GM12864 (cell line): ENCODE results near the gene SSH3.

Experiments
- DNase-seq: peaks from one replicate; pipeline ENCODE4 v3.0.0-alpha.2; 2011; ENCODE audit warnings: low read depth
- H3K4me3 ChIP-seq: 2 replicates; pipeline ENCODE4 v1.5.1; 2011; ENCODE audit warnings: mild to moderate bottlenecking, low read depth, low read length, control low read depth
- TF ChIP-seq, protein P1 (sequence below): IDR thresholded peaks from 2 replicates; pipeline ENCODE4 v1.5.1; 2011; ENCODE audit warnings: low read depth, mild to moderate bottlenecking, moderate library complexity, low read length, control low read depth, inconsistent platforms; ENCODE audit errors: missing control alignments

The SSH3 gene

DNA sequence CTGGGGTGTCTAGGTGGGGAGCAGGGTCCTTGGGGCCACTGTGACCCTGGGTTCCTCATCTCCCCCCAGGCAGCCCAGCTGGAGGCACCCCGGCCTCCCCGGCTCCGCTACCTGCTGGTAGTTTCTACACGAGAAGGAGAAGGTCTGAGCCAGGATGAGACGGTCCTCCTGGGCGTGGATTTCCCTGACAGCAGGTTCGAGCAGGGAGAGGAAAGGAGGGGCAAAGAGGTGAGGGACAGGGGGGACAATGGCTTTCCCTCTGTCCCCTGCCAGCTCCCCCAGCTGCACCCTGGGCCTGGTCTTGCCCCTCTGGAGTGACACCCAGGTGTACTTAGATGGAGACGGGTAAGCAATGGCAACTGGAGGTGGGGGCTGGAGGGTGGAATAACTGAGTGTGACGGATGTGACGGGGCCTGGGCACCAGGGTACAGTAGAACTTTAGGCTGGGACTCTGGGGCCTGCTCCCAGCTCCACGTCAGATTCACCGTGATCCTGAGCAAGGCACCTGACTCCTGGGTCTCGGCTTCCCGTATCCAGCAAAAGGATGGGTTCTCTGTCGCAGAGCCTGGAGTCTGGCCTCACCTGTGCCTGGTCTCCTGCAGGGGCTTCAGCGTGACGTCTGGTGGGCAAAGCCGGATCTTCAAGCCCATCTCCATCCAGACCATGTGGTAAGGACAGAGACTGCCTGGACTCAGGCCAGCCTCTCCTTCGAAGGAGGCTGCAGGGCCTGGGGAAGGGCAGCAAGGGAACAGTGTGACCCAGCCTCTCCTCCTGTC is 3.6 kb downstream of the SSH3 start:
- TF ChIP-seq, protein P1, sequence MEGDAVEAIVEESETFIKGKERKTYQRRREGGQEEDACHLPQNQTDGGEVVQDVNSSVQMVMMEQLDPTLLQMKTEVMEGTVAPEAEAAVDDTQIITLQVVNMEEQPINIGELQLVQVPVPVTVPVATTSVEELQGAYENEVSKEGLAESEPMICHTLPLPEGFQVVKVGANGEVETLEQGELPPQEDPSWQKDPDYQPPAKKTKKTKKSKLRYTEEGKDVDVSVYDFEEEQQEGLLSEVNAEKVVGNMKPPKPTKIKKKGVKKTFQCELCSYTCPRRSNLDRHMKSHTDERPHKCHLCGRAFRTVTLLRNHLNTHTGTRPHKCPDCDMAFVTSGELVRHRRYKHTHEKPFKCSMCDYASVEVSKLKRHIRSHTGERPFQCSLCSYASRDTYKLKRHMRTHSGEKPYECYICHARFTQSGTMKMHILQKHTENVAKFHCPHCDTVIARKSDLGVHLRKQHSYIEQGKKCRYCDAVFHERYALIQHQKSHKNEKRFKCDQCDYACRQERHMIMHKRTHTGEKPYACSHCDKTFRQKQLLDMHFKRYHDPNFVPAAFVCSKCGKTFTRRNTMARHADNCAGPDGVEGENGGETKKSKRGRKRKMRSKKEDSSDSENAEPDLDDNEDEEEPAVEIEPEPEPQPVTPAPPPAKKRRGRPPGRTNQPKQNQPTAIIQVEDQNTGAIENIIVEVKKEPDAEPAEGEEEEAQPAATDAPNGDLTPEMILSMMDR: no peak
- no peak overlapping the region for H3K4me3 ChIP-seq
- no peak for DNase-seq

DNA sequence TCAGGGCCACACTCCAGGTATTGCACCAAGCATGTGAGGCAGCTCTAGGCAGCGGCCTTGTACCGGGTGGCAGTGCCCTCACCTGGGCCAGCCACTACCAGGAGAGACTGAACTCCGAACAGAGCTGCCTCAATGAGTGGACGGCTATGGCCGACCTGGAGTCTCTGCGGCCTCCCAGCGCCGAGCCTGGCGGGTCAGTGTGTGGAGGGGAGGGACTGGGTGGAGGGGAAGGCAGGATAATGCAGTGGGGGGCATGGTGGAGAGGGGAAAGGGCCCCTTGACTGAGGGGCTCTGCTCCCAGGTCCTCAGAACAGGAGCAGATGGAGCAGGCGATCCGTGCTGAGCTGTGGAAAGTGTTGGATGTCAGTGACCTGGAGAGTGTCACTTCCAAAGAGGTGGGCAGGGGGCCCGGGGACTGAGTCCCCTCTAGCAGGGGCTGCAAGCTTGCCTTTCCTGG is 4.2 kb downstream of the SSH3 start:
- no peak overlapping the region for H3K4me3 ChIP-seq
- no peak for DNase-seq
- TF ChIP-seq, protein P1: no peak

DNA sequence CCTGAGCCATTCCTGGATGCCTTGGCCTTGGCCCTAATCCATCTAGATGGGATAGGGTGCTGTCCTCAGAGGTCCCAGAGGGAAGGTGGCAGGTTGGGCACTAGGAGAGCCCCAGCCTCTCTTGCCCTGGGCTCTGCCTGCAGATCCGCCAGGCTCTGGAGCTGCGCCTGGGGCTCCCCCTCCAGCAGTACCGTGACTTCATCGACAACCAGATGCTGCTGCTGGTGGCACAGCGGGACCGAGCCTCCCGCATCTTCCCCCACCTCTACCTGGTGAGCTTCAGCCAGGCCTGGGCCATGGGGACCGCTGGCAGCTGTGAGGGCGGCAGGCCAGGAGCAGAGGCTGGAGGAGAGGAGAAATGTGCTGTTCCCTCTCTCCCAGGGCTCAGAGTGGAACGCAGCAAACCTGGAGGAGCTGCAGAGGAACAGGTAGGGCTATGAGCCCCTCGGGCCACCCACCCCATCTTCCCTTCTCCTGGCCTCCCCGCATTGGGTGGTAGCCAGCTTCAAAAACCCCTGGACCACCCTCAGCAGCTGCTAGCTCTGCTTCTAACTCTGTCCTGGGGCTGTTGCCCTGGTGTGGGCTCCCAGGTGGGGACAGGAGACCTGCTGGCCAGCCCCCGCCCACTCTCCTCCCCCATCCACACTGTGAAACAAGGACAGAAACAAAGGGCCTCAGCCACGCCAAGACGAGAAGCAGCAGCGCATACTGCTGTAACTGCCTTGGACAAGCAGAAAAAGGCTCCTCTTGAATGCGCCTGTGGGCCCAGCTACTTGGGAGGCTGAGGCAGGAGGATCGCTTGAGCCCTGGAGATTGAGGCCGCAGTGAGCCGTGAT is 4.9 kb downstream of the SSH3 start:
- TF ChIP-seq, protein P1: no peak
- no peak for DNase-seq
- H3K4me3 ChIP-seq: no peak overlapping the region

DNA sequence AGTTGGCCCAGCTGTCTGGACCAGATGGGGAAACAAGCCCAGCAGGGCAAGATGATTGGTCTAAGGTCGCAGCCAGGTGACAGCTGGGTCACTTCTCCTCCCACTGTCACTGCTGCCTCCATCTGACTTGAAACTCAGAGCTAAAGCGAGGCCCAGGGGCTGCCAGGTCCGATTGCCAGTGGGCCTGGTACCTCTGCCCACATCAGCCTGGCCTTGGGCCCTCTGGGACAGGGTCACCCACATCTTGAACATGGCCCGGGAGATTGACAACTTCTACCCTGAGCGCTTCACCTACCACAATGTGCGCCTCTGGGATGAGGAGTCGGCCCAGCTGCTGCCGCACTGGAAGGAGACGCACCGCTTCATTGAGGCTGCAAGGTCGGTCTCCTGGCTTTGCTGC is 5.8 kb downstream of the SSH3 start:
- no peak for DNase-seq
- TF ChIP-seq, protein P1: no peak
- no peak overlapping the region for H3K4me3 ChIP-seq

DNA sequence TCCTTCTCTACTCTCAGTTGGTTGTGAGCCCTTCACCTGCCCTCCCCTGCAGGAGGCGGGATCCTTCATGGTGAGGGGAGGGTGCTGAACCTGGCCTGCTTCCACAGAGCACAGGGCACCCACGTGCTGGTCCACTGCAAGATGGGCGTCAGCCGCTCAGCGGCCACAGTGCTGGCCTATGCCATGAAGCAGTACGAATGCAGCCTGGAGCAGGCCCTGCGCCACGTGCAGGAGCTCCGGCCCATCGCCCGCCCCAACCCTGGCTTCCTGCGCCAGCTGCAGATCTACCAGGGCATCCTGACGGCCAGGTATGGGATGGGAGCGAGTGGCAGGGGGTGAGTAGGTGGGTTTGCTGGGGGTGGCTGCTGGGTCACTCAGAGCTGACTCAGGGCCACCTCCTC is 6.3 kb downstream of the SSH3 start:
- H3K4me3 ChIP-seq: no peak overlapping the region
- DNase-seq: no peak
- TF ChIP-seq, protein P1: no peak

DNA sequence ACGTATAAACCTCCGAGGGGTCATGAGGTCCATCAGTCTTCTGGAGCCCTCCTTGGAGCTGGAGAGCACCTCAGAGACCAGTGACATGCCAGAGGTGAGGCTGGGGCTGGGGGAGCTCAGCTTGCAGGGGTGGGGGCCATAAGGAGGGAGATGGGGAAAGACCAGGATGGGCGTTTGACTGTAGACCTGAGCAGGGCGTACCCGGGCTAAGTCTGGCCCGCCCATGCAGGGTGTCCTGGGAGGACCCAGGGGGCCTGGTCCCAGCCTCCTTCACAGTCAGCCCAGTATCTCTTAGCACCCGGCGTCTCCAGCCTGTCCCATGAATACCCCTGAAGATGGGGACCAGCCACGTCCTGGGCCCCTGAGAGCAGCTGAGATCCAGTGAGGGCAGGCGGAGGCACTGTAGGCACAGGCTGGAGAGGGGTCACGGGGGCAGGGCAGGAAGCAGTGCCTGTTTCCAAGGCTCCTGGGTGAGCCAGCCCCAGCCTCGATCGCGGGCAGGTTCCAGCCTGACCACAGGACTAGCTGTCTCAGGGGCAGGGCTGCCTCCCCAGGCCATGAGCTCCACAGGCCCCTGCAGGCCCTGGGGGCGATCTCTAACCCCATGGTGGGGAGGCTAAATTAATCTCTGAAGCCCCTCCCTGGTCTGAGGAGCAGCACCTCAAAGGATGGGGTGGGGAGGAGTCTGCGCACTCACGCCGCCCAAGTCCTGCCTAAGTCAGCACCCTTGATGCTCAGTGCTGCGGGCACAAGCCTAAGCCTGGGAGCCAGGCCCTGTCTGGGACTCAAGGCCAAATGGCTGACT is 7.1 kb downstream of the SSH3 start:
- TF ChIP-seq, protein P1: no peak
- no peak for DNase-seq
- H3K4me3 ChIP-seq: no peak overlapping the region
